Endothelial cell of umbilical vein (primary cell): ENCODE measurements around the gene TXNRD2. TPM values are rescaled to one million over a fixed set of nuclear protein-coding genes. Genes with fewer than 3 reads are reported as not detected.
A peak's percentile ranks its signal among the peaks of the same experiment; 100 is the strongest.

Source experiments
- BruUV-seq: library from RNA; stranded (reverse); fragments of 400-500 nt; replicated peaks from 2 replicates; lab custom pipeline; 2021; lab: Mats Ljungman, UMichigan
- CTCF ChIA-PET: fragments of 300-600, 350-600 bp; sonication (Branson Sonifier 250); formaldehyde crosslinking; loops from one replicate; lab custom pipeline; 2021; ENCODE audit warnings: antibody characterized with exemption, inconsistent platforms; lab: Charles Lee
- POLR2A ChIA-PET: fragments of 300-600, 350-600 bp; sonication (Branson Sonifier 250); formaldehyde crosslinking; loops from one replicate; lab custom pipeline; 2021; ENCODE audit warnings: antibody characterized with exemption, inconsistent platforms; lab: Charles Lee
- DNase-seq: peaks from one replicate; pipeline ENCODE4 v3.0.0-alpha.2; 2011; ENCODE audit warnings: low read depth, low spot score
- FAIRE-seq: peaks from 2 replicates; lab custom pipeline; 2011; peaks lifted over from hg19 to GRCh38; lab: Jason Lieb, UNC
- H2AFZ ChIP-seq: 2 replicates; pipeline ENCODE4 v1.6.0; 2012; ENCODE audit warnings: low read depth, low read length, control low read depth, inconsistent platforms
- H3K27ac ChIP-seq: 2 replicates; pipeline ENCODE4 v1.5.1; 2011; ENCODE audit warnings: low read depth, mild to moderate bottlenecking, control low read depth, low read length, moderate library complexity; ENCODE audit not compliant: insufficient read depth
- H3K27me3 ChIP-seq, 2 experiments: 2 replicates each; pipeline versions ENCODE4 v1.6.0 to v1.6.1; 2011; ENCODE audit warnings: low read length in 2 of 2, mixed read lengths in 1 of 2; ENCODE audit not compliant: control insufficient read depth in 2 of 2, insufficient read depth in 2 of 2
- H3K36me3 ChIP-seq, 2 experiments: 2 replicates in 1 of 2; 3 replicates in 1 of 2; pipeline ENCODE4 v1.5.1; 2011; ENCODE audit warnings: low read length in 2 of 2, mild to moderate bottlenecking in 1 of 2, moderate library complexity in 1 of 2; ENCODE audit not compliant: control insufficient read depth in 2 of 2, insufficient read depth in 2 of 2; ENCODE audit errors: extremely low read depth in 1 of 2
- H3K4me1 ChIP-seq: 3 replicates; pipeline ENCODE4 v1.5.1; 2011; ENCODE audit warnings: mild to moderate bottlenecking, low read length; ENCODE audit not compliant: control insufficient read depth, insufficient read depth; ENCODE audit errors: extremely low read depth
- H3K4me2 ChIP-seq: 2 replicates; pipeline ENCODE4 v1.6.1; 2011; ENCODE audit warnings: low read length, control low read depth, mixed read lengths; ENCODE audit not compliant: insufficient read depth
- H3K4me3 ChIP-seq, 3 experiments: fragments of 200-600 bp in 1 of 3; sonication (generic), shearing (Covaris generic) in 1 of 3; replicated peaks in 1 of 3; 2 replicates each; pipeline ENCODE4 v1.5.1; 2011 to 2016; ENCODE audit warnings: control low read depth in 3 of 3, low read length in 3 of 3, mild to moderate bottlenecking in 2 of 3, inconsistent platforms in 1 of 3, low read depth in 1 of 3, moderate library complexity in 1 of 3; ENCODE audit not compliant: insufficient read depth in 1 of 3
- H3K79me2 ChIP-seq: 2 replicates; pipeline ENCODE4 v1.6.0; 2012; ENCODE audit warnings: low read length, inconsistent platforms; ENCODE audit not compliant: control insufficient read depth, insufficient read depth
- H3K9ac ChIP-seq: replicated peaks from 2 replicates; pipeline ENCODE3; 2011; ENCODE audit warnings: low read length, control low read depth; ENCODE audit not compliant: insufficient read depth; ENCODE audit errors: extremely low read depth
- H3K9me1 ChIP-seq: replicated peaks from 3 replicates; pipeline ENCODE4 v1.6.0; 2011; ENCODE audit warnings: mild to moderate bottlenecking, low read length; ENCODE audit not compliant: control insufficient read depth, insufficient read depth; ENCODE audit errors: extremely low read depth
- H3K9me3 ChIP-seq: replicated peaks from 2 replicates; pipeline ENCODE4 v1.5.1; 2012; ENCODE audit warnings: low read length, inconsistent platforms; ENCODE audit not compliant: control insufficient read depth, insufficient read depth
- H4K20me1 ChIP-seq: replicated peaks from 2 replicates; pipeline ENCODE3; 2011; ENCODE audit warnings: mild to moderate bottlenecking, low read length; ENCODE audit not compliant: control insufficient read depth, insufficient read depth; ENCODE audit errors: extremely low read depth
- CTCF ChIP-seq, 2 donors: IDR thresholded peaks; 1 replicate in 1 of 2; 2 replicates in 1 of 2; pipeline ENCODE4 v1.5.1; 2011; ENCODE audit warnings: low read length in 2 of 2, mild to moderate bottlenecking in 2 of 2, moderate library complexity in 2 of 2, control low read depth in 1 of 2, inconsistent platforms in 1 of 2, low read depth in 1 of 2; ENCODE audit not compliant: insufficient read depth in 1 of 2; ENCODE audit errors: extremely low read depth in 1 of 2
- EZH2 ChIP-seq: IDR thresholded peaks from 2 replicates; pipeline ENCODE4 v1.6.1; 2012; ENCODE audit warnings: borderline replicate concordance, low read depth, mild to moderate bottlenecking, moderate library complexity, low read length, inconsistent platforms; ENCODE audit not compliant: severe bottlenecking
- FOS ChIP-seq: IDR thresholded peaks from 2 replicates; pipeline ENCODE4 v1.6.1; 2011; ENCODE audit warnings: mild to moderate bottlenecking, low read length, moderate library complexity, borderline replicate concordance; ENCODE audit not compliant: insufficient read depth
- GATA2 ChIP-seq: IDR thresholded peaks from 2 replicates; pipeline ENCODE4 v1.7.0; 2011; ENCODE audit warnings: low read depth, mild to moderate bottlenecking, moderate library complexity, mixed read lengths, low read length; ENCODE audit not compliant: insufficient read length, insufficient read depth
- JUN ChIP-seq: IDR thresholded peaks from 2 replicates; pipeline ENCODE4 v1.6.1; 2011; ENCODE audit warnings: borderline replicate concordance, low read depth; ENCODE audit not compliant: insufficient read length, insufficient read depth
- MYC ChIP-seq: IDR thresholded peaks from one replicate; pipeline ENCODE4 v1.6.1; 2011; ENCODE audit warnings: mild to moderate bottlenecking, low read depth, low read length
- POLR2A ChIP-seq: IDR thresholded peaks from 2 replicates; pipeline ENCODE4 v1.6.1; 2012; ENCODE audit warnings: low read depth, mild to moderate bottlenecking, control low read depth, low read length
- POLR2AphosphoS5 ChIP-seq: IDR thresholded peaks from 2 replicates; pipeline ENCODE4 v1.6.1; 2012; ENCODE audit warnings: low read depth, mild to moderate bottlenecking, control low read depth, low read length, moderate library complexity; ENCODE audit not compliant: insufficient read depth
- dilution Hi-C: fragments of 300-500 bp; cut with MboI; formaldehyde crosslinking; loops from one replicate; pipeline ENCODE4 v1.15.0; 2019; ENCODE audit warnings: low sequenced_read_pairs; ENCODE audit not compliant: extremely low pct_ligation_motif_present
- intact Hi-C: fragments of 100-400 bp; cut with micrococcal nuclease; formaldehyde crosslinking; loops from one replicate; pipeline ENCODE4 v1.10.0; 2022
- polyA plus RNA-seq, 4 experiments: library from polyadenylated mRNA; depleted of rRNA in 3 of 4; stranded (reverse) in 3 of 4; unstranded in 1 of 4; fragments of >200 nt; gene quantifications; 2 replicates each; pipeline versions ENCODE4 v1.2.1 to v1.2.3, GENCODE V29; 2011 to 2012; ENCODE audit warnings: missing spikeins in 1 of 4
- total RNA-seq: library from RNA; stranded (reverse); gene quantifications from 2 replicates; pipeline ENCODE4 v1.2.3, GENCODE V29; 2021
- TF ChIP-seq, protein P1 (sequence below): IDR thresholded peaks from 2 replicates; pipeline ENCODE4 v1.6.1; 2011; ENCODE audit not compliant: insufficient read depth, insufficient read length

TXNRD2 gene
- total and polyA plus RNA-seq, 2 donors (not counting 3 experiments of a cell fraction or from before 2014, with no cell fraction given) = 211 to 440 TPM

GRCh38 chr22:19853879-19854777 lies 87.5 kb downstream of the TXNRD2 start:
- ChIA-PET CTCF (interaction anchor here (0.7 to 2.3 kb wide), 9 partner anchors 10 to 130 kb away, joined by 3 to 12 read pairs (median 4); partner anchors contain the start of gene GP1BB), POLR2A (interaction anchor here (0.9 to 1.3 kb wide), 3 partner anchors 11 to 36 kb away, joined by 3 to 4 read pairs (median 3); no protein-coding TSS in a partner anchor)
- TSS peak; percentile 37 for BruUV-seq
- intact Hi-C loops = loop anchor here (1.0 to 5.0 kb wide), 5 partner anchors 10 to 123 kb away; no protein-coding TSS in a partner anchor
- no peak for TF ChIP-seq POLR2AphosphoS5
- TF ChIP-seq FOS = no peak
- no peak for TF ChIP-seq CTCF (IDR thresholded peaks at IDR 0.05; ENCODE audit: extremely low read depth in 1 of 2, insufficient read depth in 1 of 2, low read depth in 1 of 2, low read length in 2 of 2)
- TF ChIP-seq GATA2 = no peak
- no peak for TF ChIP-seq POLR2A
- no peak for TF ChIP-seq JUN
- no peak for TF ChIP-seq MYC
- TF ChIP-seq, protein P1, sequence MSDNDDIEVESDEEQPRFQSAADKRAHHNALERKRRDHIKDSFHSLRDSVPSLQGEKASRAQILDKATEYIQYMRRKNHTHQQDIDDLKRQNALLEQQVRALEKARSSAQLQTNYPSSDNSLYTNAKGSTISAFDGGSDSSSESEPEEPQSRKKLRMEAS = no peak
- TF ChIP-seq EZH2 = no peak
- DNase-seq (no peak), FAIRE-seq (peak; percentile 47)
- H3K9me1 ChIP-seq = no peaks in the 10 kb centered on the region
- H2AFZ ChIP-seq = peak overlapping the region; percentile 23
- peaks cover 52% of the 10 kb centered on the region for H3K79me2 ChIP-seq
- H3K27me3 ChIP-seq = no peaks in the 10 kb centered on the region
- no peaks in the 10 kb centered on the region for H4K20me1 ChIP-seq
- peaks cover 15 to 25% of the 10 kb centered on the region in 2 experiments for H3K36me3 ChIP-seq
- dilution Hi-C loops = no loop called here
- H3K4me2 ChIP-seq = peak overlapping the region; percentile 89
- H3K9me3 ChIP-seq = no peaks in the 10 kb centered on the region
- H3K27ac ChIP-seq = peak overlapping the region; percentile 42
- peak overlapping the region; percentile 70 for H3K9ac ChIP-seq
- peak overlapping the region; percentile 78 to 97 (median 88) for H3K4me3 ChIP-seq
- H3K4me1 ChIP-seq = peaks cover 32% of the 10 kb centered on the region
